ENCODE results near the gene CD46. TPM values are rescaled to one million over a fixed set of nuclear protein-coding genes. Genes with fewer than 3 reads are reported as not detected.

CD46 gene
- total and polyA plus RNA-seq, 9 donors: 78.8 to 165 (median 121) TPM

- no peaks in the 10 kb centered on the region for H3K27me3 ChIP-seq
- peak overlapping the region in 1 of 2 donors; percentile 25 for H3K27ac ChIP-seq
- peaks cover 23% of the 10 kb centered on the region for H3K4me1 ChIP-seq (ENCODE audit: insufficient read depth)
- TF ChIP-seq POLR2A (IDR thresholded peaks at IDR 0.05) (no peak), CTCF (IDR thresholded peaks at IDR 0.05) (no peak), EP300 (IDR thresholded peaks at IDR 0.05) (no peak)
- H3K36me3 ChIP-seq: no peaks in the 10 kb centered on the region
- WGBS, 3 donors: 36 to 58% (median 37%) methylated on average over 13 of the region's 13 CpGs
- DNase-seq: peak in 3 of 5 donors; percentile 55 to 69 (median 59)
- no peaks in the 10 kb centered on the region for H3K9me3 ChIP-seq
- intact Hi-C loops (cut with DNase I): no loop called here
- H3K4me3 ChIP-seq: no peak overlapping the region
These were observed 56.0 kb downstream of the CD46 start for GRCh38 chr1:207807690-207808321.

GRCh38 chr1:207808322-207808705 is 56.5 kb downstream of the CD46 start:
- no peaks in the 10 kb centered on the region for H3K9me3 ChIP-seq
- peak in 1 of 5 donors; percentile 33 for DNase-seq
- no peak for TF ChIP-seq POLR2A (IDR thresholded peaks at IDR 0.05)
- intact Hi-C loops (cut with DNase I): no loop called here
- H3K36me3 ChIP-seq: no peaks in the 10 kb centered on the region
- H3K4me3 ChIP-seq: no peak overlapping the region
- no peak overlapping the region for H3K27ac ChIP-seq
- peaks cover 26% of the 10 kb centered on the region for H3K4me1 ChIP-seq (ENCODE audit: insufficient read depth)
- 66 to 79% (median 73%) methylated on average over 7 of the region's 7 CpGs for WGBS, 3 donors
- no peaks in the 10 kb centered on the region for H3K27me3 ChIP-seq

GRCh38 chr1:207808911-207809555 is 57.2 kb downstream of the CD46 start:
- no peak for TF ChIP-seq CTCF (IDR thresholded peaks at IDR 0.05)
- no peak overlapping the region for H3K4me3 ChIP-seq
- H3K36me3 ChIP-seq: no peaks in the 10 kb centered on the region
- H3K4me1 ChIP-seq (ENCODE audit: insufficient read depth): peaks cover 33% of the 10 kb centered on the region
- intact Hi-C loops (cut with DNase I): no loop called here
- 74 to 76% (median 75%) methylated on average over 5 of the region's 5 CpGs for whole genome bisulfite sequencing, 3 donors
- no peak for DNase-seq
- no peak overlapping the region for H3K27ac ChIP-seq
- H3K27me3 ChIP-seq: no peaks in the 10 kb centered on the region
- no peaks in the 10 kb centered on the region for H3K9me3 ChIP-seq

- Histone ChIP-seq H3K9me3 (no peaks in the 10 kb centered on the region), H3K36me3 (no peaks in the 10 kb centered on the region), H3K27ac (no peak overlapping the region), H3K4me3 (no peak overlapping the region), H3K4me1 (ENCODE audit: insufficient read depth) (peaks cover 40% of the 10 kb centered on the region), H3K27me3 (no peaks in the 10 kb centered on the region)
- no peak for TF ChIP-seq POLR2A (IDR thresholded peaks at IDR 0.05)
- TF ChIP-seq EP300 (IDR thresholded peaks at IDR 0.05): no peak
- TF ChIP-seq CTCF (IDR thresholded peaks at IDR 0.05): no peak
- WGBS, 3 donors: 93 to 95% (median 94%) methylated on average over 2 of the region's 2 CpGs
- intact Hi-C loops (cut with DNase I): no loop called here
- DNase-seq: no peak
These were observed 58.3 kb downstream of the CD46 start for GRCh38 chr1:207810173-207810572.

GRCh38 chr1:207810606-207811295 is 58.9 kb downstream of the CD46 start:
- no peak for TF ChIP-seq POLR2A (IDR thresholded peaks at IDR 0.05)
- Histone ChIP-seq H3K4me1 (ENCODE audit: insufficient read depth) (peaks cover 40% of the 10 kb centered on the region), H3K9me3 (no peaks in the 10 kb centered on the region), H3K27me3 (no peaks in the 10 kb centered on the region), H3K4me3 (no peak overlapping the region), H3K27ac (no peak overlapping the region), H3K36me3 (no peaks in the 10 kb centered on the region)
- 79 to 82% (median 82%) methylated on average over 9 of the region's 9 CpGs for WGBS, 3 donors
- DNase-seq: no peak
- intact Hi-C loops (cut with DNase I): no loop called here

Data from ovary (tissue), 9 donors.